Measurements from ENCODE around the gene CTSE. TPM values are rescaled to one million over a fixed set of nuclear protein-coding genes. Genes with fewer than 3 reads are reported as not detected.

The CTSE gene
- total RNA-seq, 1 experiment from 2014 or later, result 425 TPM

DNA sequence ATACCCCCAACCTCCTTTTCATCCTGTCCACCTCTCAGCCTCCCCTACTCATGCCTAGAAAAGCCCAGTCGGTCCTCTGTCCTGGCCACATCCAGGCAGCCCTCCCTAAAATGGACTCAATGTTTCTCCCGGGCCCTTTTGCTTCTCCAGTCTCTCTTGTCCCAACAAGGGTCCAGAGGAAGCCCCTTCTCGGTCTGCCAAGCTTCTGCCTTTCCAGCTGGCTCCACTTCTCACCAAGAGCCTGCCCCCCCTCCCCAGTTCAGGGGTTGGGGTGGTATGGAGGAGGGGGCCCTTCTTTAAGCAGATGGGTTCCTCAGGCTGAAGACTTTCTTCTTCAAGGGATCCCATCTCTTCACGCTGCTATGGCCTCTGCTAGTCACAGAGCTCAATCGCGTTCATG, 44.4 kb downstream of the CTSE start:
- Mint-ChIP-seq H3K9me3 (ENCODE audit: low read depth, unreplicated experiment) (peaks cover 12% of the 10 kb centered on the region), H3K4me3 (ENCODE audit: low read depth, unreplicated experiment) (no peak overlapping the region), H3K36me3 (ENCODE audit: insufficient read depth, unreplicated experiment) (no peaks in the 10 kb centered on the region), H3K27ac (ENCODE audit: unreplicated experiment) (no peak overlapping the region), H3K4me1 (ENCODE audit: low read depth, unreplicated experiment) (peaks cover 28% of the 10 kb centered on the region), H3K27me3 (ENCODE audit: unreplicated experiment) (no peaks in the 10 kb centered on the region)
- intact Hi-C loops (cut with micrococcal nuclease; ENCODE audit: unreplicated experiment), result no loop called here
- TF ChIP-seq, protein P1, sequence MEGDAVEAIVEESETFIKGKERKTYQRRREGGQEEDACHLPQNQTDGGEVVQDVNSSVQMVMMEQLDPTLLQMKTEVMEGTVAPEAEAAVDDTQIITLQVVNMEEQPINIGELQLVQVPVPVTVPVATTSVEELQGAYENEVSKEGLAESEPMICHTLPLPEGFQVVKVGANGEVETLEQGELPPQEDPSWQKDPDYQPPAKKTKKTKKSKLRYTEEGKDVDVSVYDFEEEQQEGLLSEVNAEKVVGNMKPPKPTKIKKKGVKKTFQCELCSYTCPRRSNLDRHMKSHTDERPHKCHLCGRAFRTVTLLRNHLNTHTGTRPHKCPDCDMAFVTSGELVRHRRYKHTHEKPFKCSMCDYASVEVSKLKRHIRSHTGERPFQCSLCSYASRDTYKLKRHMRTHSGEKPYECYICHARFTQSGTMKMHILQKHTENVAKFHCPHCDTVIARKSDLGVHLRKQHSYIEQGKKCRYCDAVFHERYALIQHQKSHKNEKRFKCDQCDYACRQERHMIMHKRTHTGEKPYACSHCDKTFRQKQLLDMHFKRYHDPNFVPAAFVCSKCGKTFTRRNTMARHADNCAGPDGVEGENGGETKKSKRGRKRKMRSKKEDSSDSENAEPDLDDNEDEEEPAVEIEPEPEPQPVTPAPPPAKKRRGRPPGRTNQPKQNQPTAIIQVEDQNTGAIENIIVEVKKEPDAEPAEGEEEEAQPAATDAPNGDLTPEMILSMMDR (IDR thresholded peaks at IDR 0.05; ENCODE audit: unreplicated experiment), result no peak
- BruUV-seq (replicated peaks), result no TSS peak
- DNase-seq, result no peak
- CTCF ChIA-PET, result interaction anchor here (4.9 kb wide), 1 partner anchor 62 kb away, joined by 294 read pairs; no protein-coding TSS in a partner anchor

DNA sequence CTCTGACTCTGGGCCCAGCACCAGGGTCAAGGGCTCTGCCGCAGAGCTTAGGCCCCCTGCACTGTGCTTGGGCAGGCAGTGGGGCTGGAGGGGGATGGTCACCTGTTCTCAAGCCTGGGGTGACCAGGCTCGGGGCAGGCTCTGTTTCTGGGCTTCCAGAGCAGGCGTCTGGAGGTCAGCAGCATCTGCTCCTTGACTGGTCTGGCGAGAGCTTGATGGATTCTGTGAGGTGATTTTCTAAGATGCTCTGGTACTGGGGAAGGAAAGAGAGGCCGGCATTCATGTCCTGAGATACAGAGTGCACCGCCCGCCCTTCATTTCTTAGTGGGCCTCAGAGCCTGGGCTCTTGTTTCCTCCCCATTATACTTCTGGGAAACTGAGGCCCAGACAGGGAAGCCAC, 45.0 kb downstream of the CTSE start:
- intact Hi-C loops (cut with micrococcal nuclease; ENCODE audit: unreplicated experiment), result no loop called here
- H3K4me1 Mint-ChIP-seq (ENCODE audit: low read depth, unreplicated experiment), result peaks cover 28% of the 10 kb centered on the region

DNA sequence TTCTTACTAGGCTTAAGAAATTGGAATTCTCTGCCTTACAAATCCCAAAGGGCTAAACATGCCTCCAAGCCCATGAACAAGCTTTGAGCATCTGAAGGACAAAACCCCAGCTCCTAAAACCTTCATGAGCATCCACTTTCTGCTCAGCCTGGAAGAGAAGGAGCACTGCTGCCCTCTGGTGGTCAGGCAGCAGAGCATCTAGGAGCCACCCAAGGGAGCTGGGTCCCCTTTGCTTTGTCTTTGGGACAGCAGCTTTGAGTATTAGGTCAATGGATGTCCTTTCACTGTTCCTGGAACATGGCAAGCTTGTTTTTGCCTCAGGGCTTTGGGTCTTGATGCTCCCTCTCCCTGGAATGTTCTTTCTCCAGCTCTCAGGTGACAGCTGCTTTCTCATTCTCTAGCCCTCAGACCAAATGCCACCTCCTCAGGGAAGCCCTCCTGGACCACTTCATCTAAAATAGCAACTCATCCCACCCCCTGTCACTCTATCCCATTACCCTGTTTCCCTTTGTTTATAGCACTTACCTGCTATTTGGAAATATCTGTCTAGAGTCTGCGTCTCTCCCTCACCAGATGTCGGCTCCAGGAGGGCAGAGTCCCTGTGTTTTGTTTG, 46.2 kb downstream of the CTSE start:
- H3K27me3 Mint-ChIP-seq (ENCODE audit: unreplicated experiment), result no peaks in the 10 kb centered on the region
- no peak overlapping the region for H3K4me3 Mint-ChIP-seq (ENCODE audit: low read depth, unreplicated experiment)
- H3K27ac Mint-ChIP-seq (ENCODE audit: unreplicated experiment), result no peak overlapping the region
- CTCF ChIA-PET, result interaction anchor here (0.6 to 4.9 kb wide), 39 partner anchors 8 to 345 kb away, joined by 3 to 294 read pairs (median 5); partner anchors contain the start of genes CTSE, ELK4 and SLC26A9
- TF ChIP-seq, protein P1 (IDR thresholded peaks at IDR 0.05; ENCODE audit: unreplicated experiment), result peak; percentile 98
- DNase-seq, result peak; percentile 91
- H3K36me3 Mint-ChIP-seq (ENCODE audit: insufficient read depth, unreplicated experiment), result no peaks in the 10 kb centered on the region
- intact Hi-C loops (cut with micrococcal nuclease; ENCODE audit: unreplicated experiment), result loop anchor here (1.0 kb wide), 2 partner anchors 58 to 186 kb away; no protein-coding TSS in a partner anchor
- BruUV-seq (replicated peaks), result no TSS peak
- peaks cover 28% of the 10 kb centered on the region for H3K4me1 Mint-ChIP-seq (ENCODE audit: low read depth, unreplicated experiment)
- H3K9me3 Mint-ChIP-seq (ENCODE audit: low read depth, unreplicated experiment), result peaks cover 23% of the 10 kb centered on the region

More for the DNA sequence above, 45.0 kb downstream of the CTSE start:
- CTCF ChIA-PET, result interaction anchor here (1.3 to 4.9 kb wide), 2 partner anchors 61 to 77 kb away, joined by 3 to 294 read pairs; no protein-coding TSS in a partner anchor
- no peak for DNase-seq
- TF ChIP-seq, protein P1 (IDR thresholded peaks at IDR 0.05; ENCODE audit: unreplicated experiment), result no peak
- no peak overlapping the region for H3K4me3 Mint-ChIP-seq (ENCODE audit: low read depth, unreplicated experiment)
- no peak overlapping the region for H3K27ac Mint-ChIP-seq (ENCODE audit: unreplicated experiment)
- H3K36me3 Mint-ChIP-seq (ENCODE audit: insufficient read depth, unreplicated experiment), result no peaks in the 10 kb centered on the region
- BruUV-seq (replicated peaks), result no TSS peak
- no peaks in the 10 kb centered on the region for H3K27me3 Mint-ChIP-seq (ENCODE audit: unreplicated experiment)
- peaks cover 16% of the 10 kb centered on the region for H3K9me3 Mint-ChIP-seq (ENCODE audit: low read depth, unreplicated experiment)

DNA sequence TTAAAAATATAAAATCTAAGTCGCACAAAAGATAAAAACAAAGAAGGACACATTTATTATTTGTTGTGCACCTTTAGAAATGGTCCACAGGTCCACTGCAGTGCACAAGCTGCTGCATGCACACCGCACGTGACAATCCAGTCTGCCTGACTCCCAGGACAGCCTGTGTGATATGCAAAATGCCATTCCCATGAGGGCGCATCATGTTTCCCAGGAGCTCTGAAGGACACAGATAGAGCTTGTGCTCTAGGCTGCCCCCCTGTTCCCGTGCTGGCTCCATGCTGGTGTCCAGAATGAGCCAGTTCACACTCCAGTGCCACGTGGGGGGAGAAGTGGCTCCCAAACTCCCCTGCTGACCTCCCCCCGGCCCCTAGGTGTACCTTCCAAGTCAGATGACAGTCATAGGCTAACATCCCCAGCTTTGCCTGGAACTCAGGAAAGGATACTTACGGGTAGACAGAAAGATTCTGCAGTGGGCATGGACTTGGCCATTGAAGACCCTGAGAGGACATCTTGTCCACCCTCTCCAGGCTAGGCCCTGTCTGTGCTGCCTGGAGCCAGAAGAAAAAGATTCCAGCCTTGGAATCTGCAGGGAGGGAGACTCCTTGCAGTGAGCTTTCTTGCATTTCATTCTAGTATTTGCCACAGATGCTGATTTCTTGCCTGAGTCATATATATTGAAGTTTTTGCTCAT, 46.8 kb downstream of the CTSE start:
- Mint-ChIP-seq H3K27ac (ENCODE audit: unreplicated experiment) (no peak overlapping the region), H3K36me3 (ENCODE audit: insufficient read depth, unreplicated experiment) (no peaks in the 10 kb centered on the region), H3K27me3 (ENCODE audit: unreplicated experiment) (no peaks in the 10 kb centered on the region), H3K9me3 (ENCODE audit: low read depth, unreplicated experiment) (peaks cover 18% of the 10 kb centered on the region), H3K4me3 (ENCODE audit: low read depth, unreplicated experiment) (no peak overlapping the region), H3K4me1 (ENCODE audit: low read depth, unreplicated experiment) (peaks cover 25% of the 10 kb centered on the region)
- no peak for DNase-seq
- CTCF ChIA-PET, result interaction anchor here (0.6 to 4.9 kb wide), 38 partner anchors 8 to 344 kb away, joined by 3 to 294 read pairs (median 5); partner anchors contain the start of genes ELK4 and SLC26A9
- intact Hi-C loops (cut with micrococcal nuclease; ENCODE audit: unreplicated experiment), result loop anchor here (1.0 kb wide), 2 partner anchors 58 to 186 kb away; no protein-coding TSS in a partner anchor
- TF ChIP-seq, protein P1 (IDR thresholded peaks at IDR 0.05; ENCODE audit: unreplicated experiment), result no peak
- BruUV-seq (replicated peaks), result no TSS peak
